Kasumi-1 (cell line): ENCODE results near the gene DHX35.
A peak's percentile ranks its signal among the peaks of the same experiment; 100 is the strongest.
"Not testable (repeated sequence)": the region's sequence is repeated elsewhere in the genome, so short reads cannot be mapped to it uniquely, and the experiment has no call there.

ENCODE experiments used
- DNase-seq, 2 experiments: peaks; one replicate each; lab custom pipeline; 2025; lab: John Stamatoyannopoulos, UW

The DHX35 gene

GRCh38 chr20:38979842-38980241, 17.7 kb downstream of the DHX35 start:
- DNase-seq = no peak

- DNase-seq = no peak
Measured at GRCh38 chr20:38982291-38982690, 20.1 kb downstream of the DHX35 start.

GRCh38 chr20:38985060-38985459, 22.9 kb downstream of the DHX35 start:
- no peak for DNase-seq

GRCh38 chr20:38985603-38986170, 23.5 kb downstream of the DHX35 start:
- DNase-seq = peak in 1 of 2 experiments; percentile 17

GRCh38 chr20:38986663-38987062, 24.5 kb downstream of the DHX35 start:
- DNase-seq = no peak

GRCh38 chr20:38987777-38988176, 25.6 kb downstream of the DHX35 start:
- DNase-seq = no peak

- DNase-seq = no peak
Measured at GRCh38 chr20:38990728-38991127, 28.6 kb downstream of the DHX35 start.

GRCh38 chr20:38991814-38992704, 29.9 kb downstream of the DHX35 start:
- DNase-seq = no peak

GRCh38 chr20:38995536-38996044, 33.4 kb downstream of the DHX35 start:
- DNase-seq = no peak

- DNase-seq = not testable (repeated sequence)
Measured at GRCh38 chr20:38996866-38997265, 34.7 kb downstream of the DHX35 start.

- DNase-seq = no peak
Measured at GRCh38 chr20:38997622-38998021, 35.5 kb downstream of the DHX35 start.

- no peak for DNase-seq
Measured at GRCh38 chr20:38999217-38999616, 37.1 kb downstream of the DHX35 start.

- DNase-seq = no peak
Measured at GRCh38 chr20:38999965-39000910, 38.1 kb downstream of the DHX35 start.

- DNase-seq = no peak
Measured at GRCh38 chr20:39004508-39004907, 42.4 kb downstream of the DHX35 start.

- peak in 1 of 2 experiments; percentile 3 for DNase-seq
Measured at GRCh38 chr20:39009348-39009747, 47.2 kb downstream of the DHX35 start.

GRCh38 chr20:39010496-39010895, 48.4 kb downstream of the DHX35 start:
- DNase-seq = no peak

GRCh38 chr20:39013662-39014109, 51.5 kb downstream of the DHX35 start:
- no peak for DNase-seq

- no peak for DNase-seq
Measured at GRCh38 chr20:39016041-39016440, 53.9 kb downstream of the DHX35 start.

- no peak for DNase-seq
Measured at GRCh38 chr20:39016506-39016905, 54.4 kb downstream of the DHX35 start.

- no peak for DNase-seq
Measured at GRCh38 chr20:39019027-39019426, 56.9 kb downstream of the DHX35 start.

GRCh38 chr20:39019805-39020325, 57.7 kb downstream of the DHX35 start:
- DNase-seq = no peak

- no peak for DNase-seq
Measured at GRCh38 chr20:39021748-39022147, 59.6 kb downstream of the DHX35 start.
